ENCODE results near the gene CDH26.

The CDH26 gene

GRCh38 chr20:60007464-60007863, 49.2 kb downstream of the CDH26 start:
- no peak for DNase-seq
- TF ChIP-seq POLR2A (IDR thresholded peaks at IDR 0.05; ENCODE audit: low read length) (no peak), GATA1 (IDR thresholded peaks at IDR 0.05; ENCODE audit: low read depth, low read length) (no peak)

- TF ChIP-seq POLR2A (IDR thresholded peaks at IDR 0.05; ENCODE audit: low read length) (no peak), GATA1 (IDR thresholded peaks at IDR 0.05; ENCODE audit: low read depth, low read length) (no peak)
- no peak for DNase-seq
Measured at GRCh38 chr20:60008130-60008808, 50.0 kb downstream of the CDH26 start.

GRCh38 chr20:60009318-60009717, 51.1 kb downstream of the CDH26 start:
- TF ChIP-seq GATA1 (IDR thresholded peaks at IDR 0.05; ENCODE audit: low read depth, low read length) (no peak), POLR2A (IDR thresholded peaks at IDR 0.05; ENCODE audit: low read length) (no peak)
- DNase-seq: no peak

- peak in 1 of 2 experiments; percentile 3 for DNase-seq
- no peak for TF ChIP-seq GATA1 (IDR thresholded peaks at IDR 0.05; ENCODE audit: low read depth, low read length)
- TF ChIP-seq POLR2A (IDR thresholded peaks at IDR 0.05; ENCODE audit: low read length): no peak
Measured at GRCh38 chr20:60009826-60010616, 51.8 kb downstream of the CDH26 start.

- TF ChIP-seq GATA1 (IDR thresholded peaks at IDR 0.05; ENCODE audit: low read depth, low read length): no peak
- no peak for TF ChIP-seq POLR2A (IDR thresholded peaks at IDR 0.05; ENCODE audit: low read length)
- no peak for DNase-seq
Measured at GRCh38 chr20:60010689-60011458, 52.7 kb downstream of the CDH26 start.

- no peak for TF ChIP-seq POLR2A (IDR thresholded peaks at IDR 0.05; ENCODE audit: low read length)
- no peak for TF ChIP-seq GATA1 (IDR thresholded peaks at IDR 0.05; ENCODE audit: low read depth, low read length)
- DNase-seq: no peak
Measured at GRCh38 chr20:60011512-60012507, 53.6 kb downstream of the CDH26 start.

GRCh38 chr20:60013296-60014139, 55.3 kb downstream of the CDH26 start:
- DNase-seq: no peak

GRCh38 chr20:60016406-60016805, 58.2 kb downstream of the CDH26 start:
- TF ChIP-seq GATA1 (IDR thresholded peaks at IDR 0.05; ENCODE audit: low read depth, low read length): no peak
- TF ChIP-seq POLR2A (IDR thresholded peaks at IDR 0.05; ENCODE audit: low read length): no peak
- no peak for DNase-seq

More at GRCh38 chr20:60013296-60014139, 55.3 kb downstream of the CDH26 start:
- TF ChIP-seq POLR2A (IDR thresholded peaks at IDR 0.05; ENCODE audit: low read length) (no peak), GATA1 (IDR thresholded peaks at IDR 0.05; ENCODE audit: low read depth, low read length) (no peak)

- DNase-seq: no peak
- TF ChIP-seq GATA1 (IDR thresholded peaks at IDR 0.05; ENCODE audit: low read depth, low read length): no peak
- no peak for TF ChIP-seq POLR2A (IDR thresholded peaks at IDR 0.05; ENCODE audit: low read length)
Measured at GRCh38 chr20:60020251-60020650, 62.0 kb downstream of the CDH26 start.

- DNase-seq: no peak
- TF ChIP-seq POLR2A (IDR thresholded peaks at IDR 0.05; ENCODE audit: low read length): no peak
- no peak for TF ChIP-seq GATA1 (IDR thresholded peaks at IDR 0.05; ENCODE audit: low read depth, low read length)
Measured at GRCh38 chr20:60021104-60021503, 62.9 kb downstream of the CDH26 start.

- DNase-seq: no peak
- no peak for TF ChIP-seq GATA1 (IDR thresholded peaks at IDR 0.05; ENCODE audit: low read depth, low read length)
- no peak for TF ChIP-seq POLR2A (IDR thresholded peaks at IDR 0.05; ENCODE audit: low read length)
Measured at GRCh38 chr20:60022849-60023248, 64.6 kb downstream of the CDH26 start.

GRCh38 chr20:60024245-60024644, 66.0 kb downstream of the CDH26 start:
- DNase-seq: no peak
- TF ChIP-seq GATA1 (IDR thresholded peaks at IDR 0.05; ENCODE audit: low read depth, low read length) (no peak), POLR2A (IDR thresholded peaks at IDR 0.05; ENCODE audit: low read length) (no peak)

All from erythroblast (primary cell).